ENCODE data around the gene RIC3. TPM values are rescaled to one million over a fixed set of nuclear protein-coding genes. Genes with fewer than 3 reads are reported as not detected.

RIC3 gene
- total RNA-seq, 6 donors from 2014 or later, result 8.2 to 44.0 (median 12.2) TPM

DNA sequence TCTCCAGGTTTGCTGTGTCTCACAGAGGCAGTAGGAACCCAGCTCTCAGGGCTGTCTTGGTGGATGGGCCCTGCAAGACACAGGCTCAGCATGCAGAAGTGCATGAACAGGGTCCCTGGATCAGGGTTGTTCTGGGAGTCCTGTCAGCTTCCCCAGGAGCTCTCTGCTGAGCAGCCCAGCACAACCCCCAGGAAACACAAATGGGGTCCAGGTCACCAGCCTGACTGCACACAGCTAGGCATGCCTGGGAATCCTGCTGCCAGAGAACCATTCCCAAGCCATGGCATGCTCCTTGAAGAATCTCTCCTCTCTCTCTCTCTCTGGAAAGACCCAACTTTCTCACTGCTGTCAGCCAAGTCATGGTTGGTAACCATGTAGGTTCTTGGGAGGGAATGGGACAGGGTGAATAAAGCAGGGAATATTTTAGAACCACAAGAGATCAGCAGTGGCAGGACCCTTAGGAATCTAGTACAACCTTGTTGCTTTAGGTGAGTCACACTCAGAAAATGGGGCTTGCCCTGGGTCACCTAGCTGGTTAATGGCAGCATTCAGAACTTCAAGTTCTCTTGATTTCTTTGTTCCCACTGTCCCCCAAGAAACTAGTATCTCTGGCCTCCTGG, 66.4 kb downstream of the RIC3 start:
- ATAC-seq (ENCODE audit: low FRiP score in 2 of 2) (no peak), DNase-seq (no peak)
- Histone ChIP-seq H3K27ac (no peak overlapping the region), H3K4me1 (no peaks in the 10 kb centered on the region), H3K27me3 (no peaks in the 10 kb centered on the region), H3K9me3 (no peaks in the 10 kb centered on the region), H3K36me3 (peaks cover 0 to 41% (median 7%) of the 10 kb centered on the region in 4 donors), H3K4me3 (no peak overlapping the region)
- TF ChIP-seq POLR2A (IDR thresholded peaks at IDR 0.05) (no peak), EP300 (IDR thresholded peaks at IDR 0.05) (no peak)

- no peaks in the 10 kb centered on the region for H3K4me1 ChIP-seq
- H3K4me3 ChIP-seq, result no peak overlapping the region
- H3K9me3 ChIP-seq, result no peaks in the 10 kb centered on the region
- DNase-seq, result peak in 1 of 2 donors; percentile 8
- TF ChIP-seq POLR2A (IDR thresholded peaks at IDR 0.05) (no peak), POLR2AphosphoS5 (IDR thresholded peaks at IDR 0.05) (no peak), EP300 (IDR thresholded peaks at IDR 0.05) (no peak)
- TF ChIP-seq, protein P1, sequence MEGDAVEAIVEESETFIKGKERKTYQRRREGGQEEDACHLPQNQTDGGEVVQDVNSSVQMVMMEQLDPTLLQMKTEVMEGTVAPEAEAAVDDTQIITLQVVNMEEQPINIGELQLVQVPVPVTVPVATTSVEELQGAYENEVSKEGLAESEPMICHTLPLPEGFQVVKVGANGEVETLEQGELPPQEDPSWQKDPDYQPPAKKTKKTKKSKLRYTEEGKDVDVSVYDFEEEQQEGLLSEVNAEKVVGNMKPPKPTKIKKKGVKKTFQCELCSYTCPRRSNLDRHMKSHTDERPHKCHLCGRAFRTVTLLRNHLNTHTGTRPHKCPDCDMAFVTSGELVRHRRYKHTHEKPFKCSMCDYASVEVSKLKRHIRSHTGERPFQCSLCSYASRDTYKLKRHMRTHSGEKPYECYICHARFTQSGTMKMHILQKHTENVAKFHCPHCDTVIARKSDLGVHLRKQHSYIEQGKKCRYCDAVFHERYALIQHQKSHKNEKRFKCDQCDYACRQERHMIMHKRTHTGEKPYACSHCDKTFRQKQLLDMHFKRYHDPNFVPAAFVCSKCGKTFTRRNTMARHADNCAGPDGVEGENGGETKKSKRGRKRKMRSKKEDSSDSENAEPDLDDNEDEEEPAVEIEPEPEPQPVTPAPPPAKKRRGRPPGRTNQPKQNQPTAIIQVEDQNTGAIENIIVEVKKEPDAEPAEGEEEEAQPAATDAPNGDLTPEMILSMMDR (IDR thresholded peaks at IDR 0.05), result no peak
- H3K27ac ChIP-seq, result no peak overlapping the region
- WGBS, 2 donors, result 95 to 96% methylated on average over 8 to 11 of the region's 11 CpGs
- H3K36me3 ChIP-seq, result peaks cover 0 to 45% (median 7%) of the 10 kb centered on the region in 4 donors
- ATAC-seq (ENCODE audit: low FRiP score in 2 of 2), result no peak
- no peaks in the 10 kb centered on the region for H3K27me3 ChIP-seq
Measured at GRCh38 chr11:8101421-8101820, 67.4 kb downstream of the RIC3 start.

GRCh38 chr11:8100605-8101004, 68.2 kb downstream of the RIC3 start:
- 91 to 96% methylated on average over 8 of the region's 8 CpGs for WGBS, 2 donors
- TF ChIP-seq POLR2AphosphoS5 (IDR thresholded peaks at IDR 0.05) (no peak), POLR2A (IDR thresholded peaks at IDR 0.05) (no peak), EP300 (IDR thresholded peaks at IDR 0.05) (no peak)
- TF ChIP-seq, protein P1 (IDR thresholded peaks at IDR 0.05), result no peak
- no peaks in the 10 kb centered on the region for H3K27me3 ChIP-seq
- no peaks in the 10 kb centered on the region for H3K4me1 ChIP-seq
- peaks cover 0 to 45% (median 7%) of the 10 kb centered on the region in 4 donors for H3K36me3 ChIP-seq
- ATAC-seq (ENCODE audit: low FRiP score in 2 of 2), result no peak
- H3K4me3 ChIP-seq, result no peak overlapping the region
- no peak overlapping the region for H3K27ac ChIP-seq
- H3K9me3 ChIP-seq, result no peaks in the 10 kb centered on the region
- peak in 1 of 2 donors; percentile 10 for DNase-seq

DNA sequence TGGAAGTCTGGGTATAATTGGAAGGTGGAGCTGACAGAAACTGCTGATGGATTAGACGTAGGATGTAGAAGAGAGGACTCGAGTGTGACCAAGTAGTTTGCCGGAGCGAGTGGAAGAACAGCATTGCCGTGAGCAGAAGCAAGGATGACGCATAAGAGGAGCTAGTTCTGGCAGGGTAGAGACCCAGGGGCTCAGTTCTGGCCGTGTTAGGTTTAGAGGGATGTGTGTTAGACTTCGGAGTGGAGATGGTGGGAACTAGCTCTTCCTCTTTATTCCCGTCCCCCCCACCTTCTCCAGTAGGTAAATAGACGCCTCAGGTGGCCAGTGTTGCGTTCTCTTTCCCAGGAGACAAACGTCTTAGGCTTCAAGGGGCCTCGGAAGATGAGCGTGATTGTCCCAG, 68.7 kb downstream of the RIC3 start:
- H3K9me3 ChIP-seq, result no peaks in the 10 kb centered on the region
- 84 to 89% methylated on average over 14 of the region's 14 CpGs for WGBS, 2 donors
- H3K27me3 ChIP-seq, result no peaks in the 10 kb centered on the region
- no peaks in the 10 kb centered on the region for H3K4me1 ChIP-seq
- DNase-seq, result no peak
- no peak overlapping the region for H3K4me3 ChIP-seq
- TF ChIP-seq EP300 (IDR thresholded peaks at IDR 0.05), result no peak
- no peak for TF ChIP-seq POLR2AphosphoS5 (IDR thresholded peaks at IDR 0.05)
- TF ChIP-seq, protein P1 (IDR thresholded peaks at IDR 0.05), result no peak
- no peak for TF ChIP-seq POLR2A (IDR thresholded peaks at IDR 0.05)
- H3K36me3 ChIP-seq, result peaks cover 0 to 45% (median 7%) of the 10 kb centered on the region in 4 donors
- ATAC-seq (ENCODE audit: low FRiP score in 2 of 2), result no peak
- no peak overlapping the region for H3K27ac ChIP-seq

DNA sequence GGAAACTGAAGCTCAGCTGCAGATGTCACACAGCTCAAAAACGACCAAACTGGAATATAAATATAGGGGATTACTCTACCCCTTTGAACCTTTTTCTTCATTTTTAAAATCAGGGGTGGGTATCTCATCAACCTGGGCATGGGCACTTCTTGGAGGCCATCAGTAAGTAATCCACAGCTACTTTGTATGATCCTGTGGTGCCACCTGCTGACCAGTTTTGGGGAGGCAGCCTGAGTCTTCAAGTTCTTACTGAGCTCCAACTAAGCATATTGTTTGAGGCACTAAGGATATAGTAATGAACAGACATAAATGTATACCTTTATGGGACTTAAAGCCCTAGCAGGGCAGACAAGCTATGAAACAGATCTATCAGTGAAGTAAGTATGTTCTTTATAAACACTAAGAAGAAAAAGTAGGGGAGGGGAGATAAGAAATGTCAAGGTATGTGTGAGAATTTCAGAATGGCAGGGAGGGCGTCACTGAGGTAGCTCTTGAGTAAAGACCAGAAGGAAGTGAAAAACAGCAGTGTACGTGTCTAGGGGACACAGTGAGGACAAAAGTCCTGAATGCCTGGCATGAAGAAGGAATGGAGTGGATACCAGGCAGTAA, 69.4 kb downstream of the RIC3 start:
- 35 to 47% methylated on average over 3 of the region's 3 CpGs for WGBS, 2 donors
- DNase-seq (peak in 1 of 2 donors; percentile 57), ATAC-seq (ENCODE audit: low FRiP score in 2 of 2) (peak in 1 of 2 donors; percentile 64)
- no peaks in the 10 kb centered on the region for H3K9me3 ChIP-seq
- H3K27ac ChIP-seq, result no peak overlapping the region
- H3K36me3 ChIP-seq, result peaks cover 0 to 45% (median 7%) of the 10 kb centered on the region in 4 donors
- H3K4me1 ChIP-seq, result no peaks in the 10 kb centered on the region
- H3K27me3 ChIP-seq, result no peaks in the 10 kb centered on the region
- TF ChIP-seq EP300 (IDR thresholded peaks at IDR 0.05), result no peak
- TF ChIP-seq, protein P1 (IDR thresholded peaks at IDR 0.05), result peak; percentile 54 to 76 (median 69)
- no peak overlapping the region for H3K4me3 ChIP-seq
